HL-60 (cell line): ENCODE measurements around the gene COL28A1.

ENCODE experiments used
- DNase-seq, 2 experiments: peaks; one replicate each; pipeline ENCODE4 v3.0.0-alpha.2; 2010 to 2020; ENCODE audit warnings: low read depth in 1 of 2, low spot score in 1 of 2
- H3K27ac ChIP-seq: fragments of 250-450 bp; sonication (Bioruptor Pico); replicated peaks from 2 replicates; pipeline ENCODE4 v1.5.1; 2020; ENCODE audit warnings: mild to moderate bottlenecking, moderate library complexity
- H3K27me3 ChIP-seq: fragments of 250-450 bp; sonication (Bioruptor Pico); 2 replicates; pipeline ENCODE4 v1.5.1; 2021; ENCODE audit warnings: mild to moderate bottlenecking, moderate library complexity; ENCODE audit not compliant: insufficient read depth, poor library complexity, severe bottlenecking
- H3K4me3 ChIP-seq: replicated peaks from 2 replicates; pipeline ENCODE4 v1.5.1; 2011; ENCODE audit warnings: mild to moderate bottlenecking, control low read depth, low read length; ENCODE audit not compliant: insufficient read depth
- GABPA ChIP-seq: IDR thresholded peaks from 2 replicates; pipeline ENCODE4 v1.6.1; 2012; ENCODE audit warnings: low read depth
- POLR2AphosphoS5 ChIP-seq: IDR thresholded peaks from 2 replicates; pipeline ENCODE4 v1.6.1; 2012; ENCODE audit warnings: low read depth
- SPI1 ChIP-seq: IDR thresholded peaks from 2 replicates; pipeline ENCODE4 v1.6.1; 2012; ENCODE audit warnings: low read depth, mild to moderate bottlenecking, borderline replicate concordance
- TF ChIP-seq, protein P1 (sequence below): IDR thresholded peaks from 2 replicates; pipeline ENCODE4 v1.6.1; 2012; ENCODE audit warnings: low read depth; ENCODE audit not compliant: insufficient replicate concordance
- TF ChIP-seq, protein P2 (sequence below): IDR thresholded peaks from one replicate; pipeline ENCODE4 v1.5.1; 2011; ENCODE audit warnings: low read length, control low read depth, inconsistent platforms; ENCODE audit not compliant: insufficient read depth

COL28A1 gene

DNA sequence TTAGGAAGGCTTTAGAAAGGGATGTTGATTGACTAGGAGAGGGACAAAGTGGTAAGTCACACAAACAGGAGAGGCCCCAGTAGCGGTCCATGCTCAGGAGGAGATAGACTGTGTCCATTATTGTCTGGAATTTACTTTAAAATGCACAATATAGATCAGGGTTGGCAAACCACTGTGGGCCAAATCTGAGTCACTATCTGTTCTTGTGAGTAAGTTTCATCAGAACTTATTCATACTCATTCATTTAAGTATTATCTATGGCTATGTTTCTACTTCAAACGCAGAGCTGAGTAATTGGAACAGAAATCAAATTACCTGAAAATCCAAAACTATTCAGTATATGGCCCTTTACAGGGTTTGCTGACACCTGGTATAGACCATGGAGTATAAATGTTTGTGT lies 166.5 kb downstream of the COL28A1 start:
- TF ChIP-seq, protein P1, sequence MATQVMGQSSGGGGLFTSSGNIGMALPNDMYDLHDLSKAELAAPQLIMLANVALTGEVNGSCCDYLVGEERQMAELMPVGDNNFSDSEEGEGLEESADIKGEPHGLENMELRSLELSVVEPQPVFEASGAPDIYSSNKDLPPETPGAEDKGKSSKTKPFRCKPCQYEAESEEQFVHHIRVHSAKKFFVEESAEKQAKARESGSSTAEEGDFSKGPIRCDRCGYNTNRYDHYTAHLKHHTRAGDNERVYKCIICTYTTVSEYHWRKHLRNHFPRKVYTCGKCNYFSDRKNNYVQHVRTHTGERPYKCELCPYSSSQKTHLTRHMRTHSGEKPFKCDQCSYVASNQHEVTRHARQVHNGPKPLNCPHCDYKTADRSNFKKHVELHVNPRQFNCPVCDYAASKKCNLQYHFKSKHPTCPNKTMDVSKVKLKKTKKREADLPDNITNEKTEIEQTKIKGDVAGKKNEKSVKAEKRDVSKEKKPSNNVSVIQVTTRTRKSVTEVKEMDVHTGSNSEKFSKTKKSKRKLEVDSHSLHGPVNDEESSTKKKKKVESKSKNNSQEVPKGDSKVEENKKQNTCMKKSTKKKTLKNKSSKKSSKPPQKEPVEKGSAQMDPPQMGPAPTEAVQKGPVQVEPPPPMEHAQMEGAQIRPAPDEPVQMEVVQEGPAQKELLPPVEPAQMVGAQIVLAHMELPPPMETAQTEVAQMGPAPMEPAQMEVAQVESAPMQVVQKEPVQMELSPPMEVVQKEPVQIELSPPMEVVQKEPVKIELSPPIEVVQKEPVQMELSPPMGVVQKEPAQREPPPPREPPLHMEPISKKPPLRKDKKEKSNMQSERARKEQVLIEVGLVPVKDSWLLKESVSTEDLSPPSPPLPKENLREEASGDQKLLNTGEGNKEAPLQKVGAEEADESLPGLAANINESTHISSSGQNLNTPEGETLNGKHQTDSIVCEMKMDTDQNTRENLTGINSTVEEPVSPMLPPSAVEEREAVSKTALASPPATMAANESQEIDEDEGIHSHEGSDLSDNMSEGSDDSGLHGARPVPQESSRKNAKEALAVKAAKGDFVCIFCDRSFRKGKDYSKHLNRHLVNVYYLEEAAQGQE, result no peak
- TF ChIP-seq POLR2AphosphoS5, result no peak
- no peak for TF ChIP-seq SPI1
- TF ChIP-seq, protein P2, sequence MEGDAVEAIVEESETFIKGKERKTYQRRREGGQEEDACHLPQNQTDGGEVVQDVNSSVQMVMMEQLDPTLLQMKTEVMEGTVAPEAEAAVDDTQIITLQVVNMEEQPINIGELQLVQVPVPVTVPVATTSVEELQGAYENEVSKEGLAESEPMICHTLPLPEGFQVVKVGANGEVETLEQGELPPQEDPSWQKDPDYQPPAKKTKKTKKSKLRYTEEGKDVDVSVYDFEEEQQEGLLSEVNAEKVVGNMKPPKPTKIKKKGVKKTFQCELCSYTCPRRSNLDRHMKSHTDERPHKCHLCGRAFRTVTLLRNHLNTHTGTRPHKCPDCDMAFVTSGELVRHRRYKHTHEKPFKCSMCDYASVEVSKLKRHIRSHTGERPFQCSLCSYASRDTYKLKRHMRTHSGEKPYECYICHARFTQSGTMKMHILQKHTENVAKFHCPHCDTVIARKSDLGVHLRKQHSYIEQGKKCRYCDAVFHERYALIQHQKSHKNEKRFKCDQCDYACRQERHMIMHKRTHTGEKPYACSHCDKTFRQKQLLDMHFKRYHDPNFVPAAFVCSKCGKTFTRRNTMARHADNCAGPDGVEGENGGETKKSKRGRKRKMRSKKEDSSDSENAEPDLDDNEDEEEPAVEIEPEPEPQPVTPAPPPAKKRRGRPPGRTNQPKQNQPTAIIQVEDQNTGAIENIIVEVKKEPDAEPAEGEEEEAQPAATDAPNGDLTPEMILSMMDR, result no peak
- no peak for TF ChIP-seq GABPA
- peaks cover 2% of the 10 kb centered on the region for H3K27me3 ChIP-seq
- no peak overlapping the region for H3K27ac ChIP-seq
- H3K4me3 ChIP-seq, result no peak overlapping the region
- no peak for DNase-seq

DNA sequence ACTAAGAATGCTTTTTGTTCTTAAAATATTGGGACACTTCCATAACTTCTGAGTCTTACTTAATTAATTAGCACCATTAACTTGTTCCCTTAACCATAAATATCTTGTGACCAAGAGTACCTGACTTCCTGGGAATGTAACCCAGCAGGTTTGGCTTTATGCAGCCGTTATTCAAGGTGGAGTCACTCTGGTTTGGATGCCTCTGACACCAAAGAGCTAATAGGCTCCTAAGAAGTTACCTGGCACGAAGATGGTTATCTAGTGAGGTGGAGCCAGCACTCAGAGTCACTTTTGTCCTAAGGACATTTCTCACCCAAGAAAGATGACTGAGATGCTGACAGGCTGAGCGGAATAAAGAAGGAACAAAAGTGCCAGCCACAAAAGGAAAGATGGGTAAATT lies 181.0 kb downstream of the COL28A1 start:
- Histone ChIP-seq H3K27me3 (peaks cover 2% of the 10 kb centered on the region), H3K4me3 (no peak overlapping the region), H3K27ac (no peak overlapping the region)
- TF ChIP-seq POLR2AphosphoS5 (no peak), GABPA (no peak), SPI1 (no peak)
- TF ChIP-seq, protein P1, result no peak
- TF ChIP-seq, protein P2, result no peak
- no peak for DNase-seq

DNA sequence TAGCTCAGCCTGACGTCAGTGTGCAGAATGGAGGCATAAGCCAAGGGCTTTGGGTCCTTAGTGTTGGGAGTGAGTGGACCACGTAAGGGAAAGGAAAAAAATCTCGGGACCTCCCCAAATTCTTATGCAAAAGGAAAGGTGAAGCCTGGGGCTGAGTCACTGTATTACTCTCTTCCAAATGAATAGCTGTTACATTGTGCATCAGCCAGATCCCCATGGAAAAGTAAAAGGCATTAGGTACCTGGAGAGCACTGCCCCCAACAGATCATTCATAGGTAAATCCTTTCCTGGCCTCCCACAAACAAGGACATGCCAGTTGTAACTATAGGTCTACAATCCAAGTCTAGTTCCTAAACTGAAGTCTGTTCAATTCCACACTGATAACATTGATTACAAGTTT lies 182.8 kb downstream of the COL28A1 start:
- Histone ChIP-seq H3K4me3 (no peak overlapping the region), H3K27ac (no peak overlapping the region), H3K27me3 (peaks cover 2% of the 10 kb centered on the region)
- no peak for DNase-seq
- TF ChIP-seq, protein P1, result no peak
- TF ChIP-seq POLR2AphosphoS5, result no peak

DNA sequence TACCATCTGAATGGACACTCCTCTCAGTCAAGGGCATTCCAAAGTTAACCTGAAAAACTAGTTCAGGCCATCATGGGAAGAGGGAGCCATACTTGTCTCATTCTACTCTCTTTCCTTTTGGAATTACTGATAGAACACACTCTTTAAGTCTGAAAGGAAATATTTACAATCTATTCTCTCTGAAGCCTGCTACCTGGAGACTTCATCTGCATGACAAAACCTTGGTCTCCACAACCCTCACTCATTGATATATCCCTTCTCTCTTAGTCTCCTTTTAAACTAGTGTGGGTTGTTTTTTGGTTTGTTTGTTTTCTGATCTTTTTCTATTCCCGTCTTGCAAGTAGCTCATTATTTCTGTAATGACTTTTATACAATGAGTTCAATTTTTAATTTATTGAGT lies 183.8 kb downstream of the COL28A1 start:
- Histone ChIP-seq H3K27me3 (peaks cover 2% of the 10 kb centered on the region), H3K4me3 (no peak overlapping the region), H3K27ac (no peak overlapping the region)
- DNase-seq, result no peak
- TF ChIP-seq, protein P1, result no peak
- TF ChIP-seq GABPA, result no peak
- no peak for TF ChIP-seq SPI1
- TF ChIP-seq, protein P2, result no peak
- TF ChIP-seq POLR2AphosphoS5, result no peak
